Osteocyte (in vitro differentiated cells): ENCODE measurements around the gene ALK. TPM values are rescaled to one million over a fixed set of nuclear protein-coding genes. Genes with fewer than 3 reads are reported as not detected.

ENCODE experiments used
- DNase-seq: peaks from one replicate; pipeline ENCODE4 v3.0.0; 2021; ENCODE audit warnings: mixed read lengths; ENCODE audit not compliant: unreplicated experiment; ENCODE audit errors: extremely low spot score
- H3K27ac Mint-ChIP-seq: one replicate; pipeline ENCODE4 v1.8.0; 2021; ENCODE audit warnings: mild to moderate bottlenecking, mixed read lengths; ENCODE audit not compliant: unreplicated experiment
- H3K27me3 Mint-ChIP-seq: one replicate; pipeline ENCODE4 v1.8.0; 2021; ENCODE audit warnings: mixed read lengths; ENCODE audit not compliant: unreplicated experiment
- H3K36me3 Mint-ChIP-seq: one replicate; pipeline ENCODE4 v1.8.0; 2021; ENCODE audit warnings: mixed read lengths; ENCODE audit not compliant: unreplicated experiment
- H3K4me1 Mint-ChIP-seq: one replicate; pipeline ENCODE4 v1.8.0; 2021; ENCODE audit warnings: mixed read lengths; ENCODE audit not compliant: unreplicated experiment
- H3K4me3 Mint-ChIP-seq: one replicate; pipeline ENCODE4 v1.8.0; 2021; ENCODE audit warnings: mild to moderate bottlenecking, moderate library complexity, mixed read lengths; ENCODE audit not compliant: unreplicated experiment
- H3K9me3 Mint-ChIP-seq: one replicate; pipeline ENCODE4 v1.8.0; 2021; ENCODE audit warnings: mixed read lengths; ENCODE audit not compliant: unreplicated experiment
- total RNA-seq: library from RNA; stranded (reverse); gene quantifications from 2 replicates; pipeline ENCODE4 v1.2.1, GENCODE V29; 2021
- TF ChIP-seq, protein P1 (sequence below): fragments of 200-600 bp; sonication (generic); IDR thresholded peaks from 2 replicates; pipeline ENCODE4 v1.5.0; 2021; ENCODE audit warnings: antibody characterized with exemption, mild to moderate bottlenecking, moderate library complexity

Gene ALK
- total RNA-seq, 1 donor from 2014 or later, result not detected

DNA sequence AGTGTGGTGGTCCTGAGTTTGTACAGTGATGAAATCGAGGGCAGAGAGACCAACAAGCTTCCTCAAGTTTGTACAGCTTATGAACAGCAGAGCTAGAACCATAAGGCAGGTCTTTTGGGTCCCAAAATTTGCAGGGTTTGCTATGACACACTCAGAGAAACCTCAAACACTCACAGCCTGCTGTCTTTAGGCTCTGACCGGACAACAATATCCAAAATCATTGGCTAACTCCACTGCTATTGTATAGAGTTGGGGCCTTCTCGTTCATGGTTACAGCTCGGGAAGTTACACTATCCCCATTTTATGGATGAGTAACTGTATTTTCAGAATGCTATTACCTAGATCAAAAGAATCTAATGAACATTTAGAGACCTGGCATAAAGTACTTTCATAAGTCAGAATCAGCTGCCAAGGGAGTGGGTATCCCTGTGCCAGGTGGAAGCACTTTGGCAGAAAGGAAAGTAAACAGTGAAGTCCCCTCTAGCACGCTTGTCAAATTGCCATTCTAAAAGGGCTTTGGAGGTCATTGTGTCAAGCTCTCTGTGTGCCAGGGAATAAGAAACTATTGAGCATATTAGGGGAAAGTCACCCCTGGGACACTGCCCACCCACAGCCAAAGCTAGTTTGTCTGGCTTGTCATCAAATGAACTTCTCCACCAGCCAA is 331.8 kb downstream of the ALK start:
- H3K4me3 Mint-ChIP-seq, result no peak overlapping the region
- H3K36me3 Mint-ChIP-seq, result no peaks in the 10 kb centered on the region
- TF ChIP-seq, protein P1, sequence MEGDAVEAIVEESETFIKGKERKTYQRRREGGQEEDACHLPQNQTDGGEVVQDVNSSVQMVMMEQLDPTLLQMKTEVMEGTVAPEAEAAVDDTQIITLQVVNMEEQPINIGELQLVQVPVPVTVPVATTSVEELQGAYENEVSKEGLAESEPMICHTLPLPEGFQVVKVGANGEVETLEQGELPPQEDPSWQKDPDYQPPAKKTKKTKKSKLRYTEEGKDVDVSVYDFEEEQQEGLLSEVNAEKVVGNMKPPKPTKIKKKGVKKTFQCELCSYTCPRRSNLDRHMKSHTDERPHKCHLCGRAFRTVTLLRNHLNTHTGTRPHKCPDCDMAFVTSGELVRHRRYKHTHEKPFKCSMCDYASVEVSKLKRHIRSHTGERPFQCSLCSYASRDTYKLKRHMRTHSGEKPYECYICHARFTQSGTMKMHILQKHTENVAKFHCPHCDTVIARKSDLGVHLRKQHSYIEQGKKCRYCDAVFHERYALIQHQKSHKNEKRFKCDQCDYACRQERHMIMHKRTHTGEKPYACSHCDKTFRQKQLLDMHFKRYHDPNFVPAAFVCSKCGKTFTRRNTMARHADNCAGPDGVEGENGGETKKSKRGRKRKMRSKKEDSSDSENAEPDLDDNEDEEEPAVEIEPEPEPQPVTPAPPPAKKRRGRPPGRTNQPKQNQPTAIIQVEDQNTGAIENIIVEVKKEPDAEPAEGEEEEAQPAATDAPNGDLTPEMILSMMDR, result no peak

DNA sequence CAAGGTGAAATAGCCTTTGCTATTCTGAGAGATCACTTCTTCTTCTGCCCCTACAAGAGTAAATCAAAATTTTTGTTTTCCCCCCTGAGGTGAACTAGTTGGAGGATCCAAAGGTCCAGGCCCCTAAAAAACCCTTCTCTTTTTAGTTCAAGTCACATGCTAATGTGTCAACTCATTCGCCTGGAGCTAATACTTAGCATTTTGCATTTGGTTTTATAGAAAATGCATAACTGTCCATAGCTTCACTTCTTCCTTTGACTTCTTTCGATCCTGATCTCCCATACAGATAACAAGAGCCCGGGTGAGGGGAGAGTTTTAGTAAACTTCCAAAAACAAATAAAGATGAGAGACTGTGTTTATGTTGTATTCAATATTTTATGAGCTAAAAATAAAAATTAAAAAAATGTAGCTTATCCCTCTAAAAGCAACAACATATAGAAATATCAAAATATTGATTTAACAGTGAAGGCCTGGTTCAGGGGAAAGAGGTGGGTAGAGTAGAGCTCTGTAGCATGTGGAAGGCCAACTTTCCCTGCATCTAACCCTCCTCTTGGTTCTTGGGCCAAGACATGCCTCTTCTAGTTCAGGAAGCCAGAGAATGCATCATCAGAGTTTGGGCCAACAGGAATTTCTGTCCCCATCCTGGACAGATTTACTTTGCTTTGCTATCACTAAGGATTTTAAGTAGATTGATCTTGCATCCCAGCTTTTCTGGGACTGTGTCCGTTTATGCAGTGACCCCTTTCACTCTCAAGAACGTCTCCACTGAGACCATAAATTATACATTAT is 333.8 kb downstream of the ALK start:
- no peaks in the 10 kb centered on the region for H3K36me3 Mint-ChIP-seq
- H3K27ac Mint-ChIP-seq, result no peak overlapping the region
- no peaks in the 10 kb centered on the region for H3K27me3 Mint-ChIP-seq
- DNase-seq, result no peak
- H3K4me1 Mint-ChIP-seq, result no peaks in the 10 kb centered on the region
- no peaks in the 10 kb centered on the region for H3K9me3 Mint-ChIP-seq
- TF ChIP-seq, protein P1, result no peak
- H3K4me3 Mint-ChIP-seq, result no peak overlapping the region

More for the DNA sequence above, 331.8 kb downstream of the ALK start:
- H3K4me1 Mint-ChIP-seq, result no peaks in the 10 kb centered on the region
- no peaks in the 10 kb centered on the region for H3K9me3 Mint-ChIP-seq
- H3K27ac Mint-ChIP-seq, result no peak overlapping the region
- DNase-seq, result no peak
- H3K27me3 Mint-ChIP-seq, result no peaks in the 10 kb centered on the region

DNA sequence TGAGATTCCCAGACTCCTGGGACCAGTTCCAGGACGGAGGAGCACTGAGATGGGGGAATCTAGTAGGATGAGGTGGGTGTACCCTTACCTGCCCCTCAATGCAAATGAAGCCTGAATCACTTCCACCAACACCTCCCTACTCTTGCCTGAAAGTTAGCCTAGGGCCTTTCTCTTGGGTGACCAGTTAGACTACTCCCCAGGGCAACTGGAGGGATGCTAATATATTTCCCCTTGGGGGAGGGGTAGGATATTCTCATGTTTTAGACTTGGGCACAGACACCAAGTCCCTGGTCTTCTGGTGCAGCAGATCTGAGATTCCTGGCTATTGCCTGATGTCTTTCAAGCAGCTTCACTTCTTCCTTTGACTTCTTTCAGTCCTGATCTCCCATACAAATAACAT is 334.5 kb downstream of the ALK start:
- no peaks in the 10 kb centered on the region for H3K9me3 Mint-ChIP-seq
- no peaks in the 10 kb centered on the region for H3K4me1 Mint-ChIP-seq
- no peaks in the 10 kb centered on the region for H3K27me3 Mint-ChIP-seq
- no peak for DNase-seq
- TF ChIP-seq, protein P1, result no peak
- no peaks in the 10 kb centered on the region for H3K36me3 Mint-ChIP-seq
- H3K4me3 Mint-ChIP-seq, result no peak overlapping the region
- H3K27ac Mint-ChIP-seq, result no peak overlapping the region

DNA sequence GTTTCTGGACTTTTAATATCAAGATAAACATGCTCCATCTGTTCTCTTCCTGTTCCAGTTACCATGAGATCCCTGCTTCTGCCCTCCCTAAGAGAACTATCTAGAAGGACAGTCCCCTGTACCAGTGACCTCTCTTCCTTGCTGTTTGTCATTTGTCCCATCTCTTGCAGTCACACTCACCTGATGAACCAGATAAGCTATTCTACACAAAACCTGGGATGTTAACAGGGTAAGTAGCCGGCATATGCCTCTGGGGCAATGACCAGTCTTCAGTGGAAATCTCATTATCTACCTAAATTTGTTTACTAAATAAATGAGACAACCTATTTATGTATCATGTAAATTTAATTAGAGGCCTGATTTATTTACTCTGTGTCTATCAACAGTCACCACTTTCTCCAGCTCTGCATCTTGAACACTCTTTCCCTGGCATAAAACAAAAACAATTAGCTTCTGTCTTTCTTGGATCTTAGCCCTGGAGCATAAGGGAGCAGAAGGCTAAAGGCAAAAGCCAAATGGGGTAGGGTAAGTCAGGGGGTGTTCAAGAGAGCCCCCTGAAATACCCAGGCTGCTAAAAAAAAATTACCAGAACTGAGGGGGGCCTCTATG is 337.7 kb downstream of the ALK start:
- H3K27me3 Mint-ChIP-seq, result no peaks in the 10 kb centered on the region
- TF ChIP-seq, protein P1, result no peak
- DNase-seq, result no peak
- no peaks in the 10 kb centered on the region for H3K36me3 Mint-ChIP-seq
- H3K27ac Mint-ChIP-seq, result no peak overlapping the region
- H3K9me3 Mint-ChIP-seq, result no peaks in the 10 kb centered on the region
- H3K4me1 Mint-ChIP-seq, result no peaks in the 10 kb centered on the region
- H3K4me3 Mint-ChIP-seq, result no peak overlapping the region

DNA sequence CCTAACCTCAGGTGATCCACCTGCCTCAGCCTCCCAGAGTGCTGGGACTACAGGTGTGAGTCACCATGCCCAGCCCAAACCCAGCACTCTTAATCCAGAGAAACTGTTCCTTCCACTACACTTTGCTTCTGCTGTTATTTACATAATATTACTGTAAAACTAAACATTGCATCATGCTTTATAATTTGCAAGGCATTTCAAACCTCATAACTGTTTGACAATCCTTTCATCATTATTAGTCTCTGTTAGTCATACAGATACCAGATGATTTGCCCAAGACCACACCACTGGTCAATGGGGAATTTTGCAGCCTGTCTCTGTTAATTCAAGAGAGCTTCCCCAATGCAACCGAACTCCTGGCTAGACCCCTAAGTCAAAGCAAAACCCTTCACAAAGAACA is 338.3 kb downstream of the ALK start:
- Mint-ChIP-seq H3K27me3 (no peaks in the 10 kb centered on the region), H3K27ac (no peak overlapping the region), H3K36me3 (no peaks in the 10 kb centered on the region), H3K9me3 (no peaks in the 10 kb centered on the region), H3K4me3 (no peak overlapping the region), H3K4me1 (no peaks in the 10 kb centered on the region)
- no peak for DNase-seq
- TF ChIP-seq, protein P1, result no peak
